T-helper 2 cell (primary cell): ENCODE results near the gene SAMD4B.

Experiments
- DNase-seq, 5 experiments: peaks; one replicate each; pipeline versions ENCODE4 v3.0.0 to v3.0.0-alpha.2; 2012 to 2022

SAMD4B gene

GRCh38 chr19:39427707-39428106 is 85.5 kb downstream of the SAMD4B start:
- no peak for DNase-seq

- DNase-seq, result no peak
Observed at GRCh38 chr19:39428283-39429112, 86.3 kb downstream of the SAMD4B start.

GRCh38 chr19:39430675-39431593 is 88.7 kb downstream of the SAMD4B start:
- DNase-seq, result peak in 4 of 5 experiments; percentile 64 to 93 (median 69)

- DNase-seq, result no peak
Observed at GRCh38 chr19:39432677-39433025, 90.4 kb downstream of the SAMD4B start.

- DNase-seq, result no peak
Observed at GRCh38 chr19:39433480-39434079, 91.4 kb downstream of the SAMD4B start.

GRCh38 chr19:39434123-39435076 is 92.2 kb downstream of the SAMD4B start:
- no peak for DNase-seq
